A172 (cell line): ENCODE data around the gene BLACAT1. TPM values are rescaled to one million over a fixed set of nuclear protein-coding genes. Genes with fewer than 3 reads are reported as not detected.

Source experiments
- DNase-seq: peaks from one replicate; pipeline ENCODE4 v3.0.0-alpha.2; 2015; ENCODE audit warnings: low spot score
- total RNA-seq: library from RNA; depleted of rRNA; stranded (reverse); fragments of >200 nt; shearing (Covaris generic); gene quantifications from 2 replicates; pipeline ENCODE4 v1.2.3, GENCODE V29; 2014; rRNA removed

The BLACAT1 gene
- total RNA-seq = 0.28 and 1.4 TPM in 2 replicates

DNA sequence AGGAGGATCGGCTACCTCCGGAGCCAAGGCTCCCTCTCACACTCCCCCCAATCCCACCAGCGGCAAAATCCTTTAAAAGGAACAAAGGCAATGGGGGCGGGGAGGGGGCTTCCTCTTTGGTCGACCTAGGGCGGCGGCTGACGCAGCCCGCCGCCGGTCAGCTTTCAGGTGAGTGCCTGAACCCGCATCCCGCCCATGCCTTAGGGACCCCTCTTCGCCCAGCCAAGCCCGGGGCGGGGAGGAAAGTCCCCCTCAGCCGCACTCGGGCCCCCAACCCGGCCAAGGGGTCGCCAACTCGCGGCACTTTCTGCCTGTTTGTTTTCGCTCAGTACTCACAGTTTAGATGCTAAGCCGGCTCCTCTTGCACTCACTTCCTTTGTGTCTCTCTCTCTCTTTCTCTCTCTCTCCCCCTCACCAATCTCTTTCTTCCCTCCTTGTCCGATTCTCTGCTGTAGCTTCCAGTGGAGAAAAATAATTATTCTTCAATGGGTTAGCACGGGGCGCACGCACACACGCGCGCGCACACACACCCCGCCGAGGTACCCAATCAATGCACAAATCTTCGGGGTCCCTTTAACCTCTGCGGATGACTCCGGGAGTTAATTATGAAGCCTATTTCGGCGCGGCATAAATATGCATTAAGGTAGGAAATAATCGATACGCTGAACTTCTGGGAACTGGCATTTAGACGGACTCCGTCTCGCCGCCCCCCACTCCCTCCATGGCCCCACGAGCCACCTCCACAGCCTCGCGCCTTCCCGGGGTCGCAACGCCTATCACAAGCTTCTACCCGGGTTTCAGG is at the start of gene BLACAT1:
TSS of gene BLACAT1 (minus strand) at position 465 of the 802 bp plus-strand sequence.
- DNase-seq = no peak

DNA sequence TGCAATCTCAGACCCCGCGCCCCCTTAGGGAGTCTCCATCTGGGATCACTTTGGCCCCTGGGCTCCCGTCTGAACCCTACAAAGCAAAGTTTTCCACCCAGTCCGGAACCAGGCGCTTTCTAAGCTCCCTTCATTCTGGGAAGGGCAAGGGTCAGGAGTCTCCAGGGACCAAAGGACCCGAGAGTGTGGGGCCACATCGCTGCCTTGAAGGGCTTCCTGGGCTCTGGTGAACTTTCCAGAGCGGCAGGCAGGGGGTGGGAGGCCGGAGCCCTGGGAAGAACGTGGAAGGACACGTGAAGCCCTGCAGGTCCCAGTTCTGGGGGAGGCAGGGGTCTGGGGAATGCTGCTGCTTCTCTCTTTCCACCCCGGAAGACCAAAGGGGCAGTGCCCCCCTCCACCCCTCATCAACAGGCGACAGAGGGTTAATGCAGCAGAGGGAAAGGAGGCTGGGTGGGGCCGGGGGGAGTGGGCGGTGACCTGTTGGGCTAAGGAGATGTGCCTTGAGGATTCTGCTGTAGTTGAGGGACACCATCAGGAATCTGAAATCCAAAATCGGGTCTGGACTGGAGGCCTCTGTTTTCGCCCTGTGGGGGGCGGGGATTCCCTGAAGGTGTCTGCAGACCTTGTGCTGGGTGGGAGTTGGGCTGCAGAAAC is 49.4 kb upstream of the BLACAT1 start:
- no peak for DNase-seq

DNA sequence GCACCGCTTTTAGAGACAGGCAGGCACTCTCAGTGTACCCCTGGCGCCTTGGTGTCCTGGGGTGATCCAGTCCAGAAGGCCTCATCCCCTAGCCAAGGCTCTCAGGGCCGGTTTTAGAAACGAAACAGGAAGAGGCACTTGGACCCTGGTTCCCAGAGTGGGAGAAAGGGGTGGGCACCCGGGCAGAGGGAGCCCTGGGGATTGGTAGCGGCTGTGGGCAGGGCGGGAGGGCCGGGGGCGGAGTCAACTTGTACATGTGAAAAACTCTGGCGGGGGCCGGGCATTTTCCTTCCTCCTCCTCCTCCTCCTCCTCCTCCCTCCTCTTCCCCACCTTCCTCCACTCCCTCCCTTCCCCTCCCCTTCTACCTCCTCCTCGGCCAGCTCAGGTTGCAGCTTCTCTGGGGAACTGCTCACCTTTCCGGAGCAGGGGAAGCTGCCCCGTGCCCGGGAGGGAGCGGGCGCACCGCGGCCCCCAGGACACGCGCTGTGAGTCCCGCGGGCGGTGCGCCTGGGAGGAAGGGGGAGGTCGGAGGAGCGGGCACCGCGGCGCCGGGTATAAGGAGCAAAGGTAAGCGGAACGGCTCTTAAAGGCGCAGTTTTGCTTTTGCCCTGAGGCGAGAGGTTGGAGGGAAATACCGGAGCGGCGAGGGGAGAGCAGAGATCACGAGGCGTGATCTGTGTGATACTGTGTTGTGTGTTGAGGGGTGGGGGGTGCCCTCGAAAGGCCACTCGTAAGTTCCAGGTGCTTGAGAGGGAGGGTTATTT is 48.6 kb upstream of the BLACAT1 start, which contains the start of gene CDK18:
TSS of gene CDK18 (plus strand) at position 359 of the 765 bp plus-strand sequence. CDS start 18,499 bp downstream, outside the sequence.
- DNase-seq = peak; percentile 94

DNA sequence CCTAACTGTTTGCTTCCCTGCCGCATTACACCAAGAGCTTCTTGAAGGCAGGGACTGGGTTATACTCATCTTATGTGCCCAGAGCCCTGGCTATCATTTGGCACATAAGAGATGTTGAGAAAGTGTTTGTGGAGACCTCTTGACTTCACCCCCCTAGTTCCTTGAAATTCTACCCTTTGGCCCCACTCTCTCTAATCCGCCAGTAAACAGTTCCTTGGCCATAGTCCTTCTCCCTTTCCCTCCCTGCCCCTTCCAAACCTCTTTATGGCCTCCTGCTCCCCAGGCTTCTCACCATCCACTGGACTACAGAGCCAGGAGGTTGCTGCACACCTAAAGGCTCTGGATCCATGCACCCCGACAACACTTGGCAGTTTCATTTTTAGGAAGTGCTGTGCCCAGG is 47.1 kb upstream of the BLACAT1 start:
- no peak for DNase-seq

DNA sequence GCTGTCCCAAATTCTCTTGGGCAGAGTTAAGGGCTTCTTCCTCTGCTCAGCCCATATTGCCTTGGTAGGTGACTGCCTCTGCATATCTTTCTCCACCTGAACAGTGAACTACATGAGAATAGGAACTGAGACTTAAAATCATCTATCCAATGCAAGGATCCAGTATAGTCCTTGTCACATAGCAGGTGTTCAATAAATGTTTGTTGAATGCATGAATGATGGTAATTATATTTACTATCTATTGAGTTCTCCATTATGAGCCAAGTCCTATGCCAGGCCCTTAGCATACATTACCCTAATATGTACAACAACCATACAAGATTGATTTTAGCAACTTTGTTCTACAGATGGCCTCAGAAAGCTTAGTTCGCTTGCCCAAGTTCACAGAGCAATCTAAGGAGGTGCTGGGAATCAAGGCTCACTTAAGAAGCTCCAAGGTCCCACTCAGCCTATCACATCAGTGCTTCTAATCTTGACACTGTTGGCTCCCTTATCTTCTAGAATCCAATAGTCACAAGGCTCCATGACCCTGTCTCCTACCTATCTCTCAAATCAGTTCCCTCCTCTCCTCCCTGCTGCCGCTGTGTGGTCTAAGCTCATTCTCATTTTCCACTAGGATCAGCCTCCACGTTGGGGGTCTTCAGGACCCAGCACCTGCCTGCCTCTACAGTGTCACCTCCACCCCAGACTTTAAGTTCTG is 46.4 kb upstream of the BLACAT1 start:
- no peak for DNase-seq

DNA sequence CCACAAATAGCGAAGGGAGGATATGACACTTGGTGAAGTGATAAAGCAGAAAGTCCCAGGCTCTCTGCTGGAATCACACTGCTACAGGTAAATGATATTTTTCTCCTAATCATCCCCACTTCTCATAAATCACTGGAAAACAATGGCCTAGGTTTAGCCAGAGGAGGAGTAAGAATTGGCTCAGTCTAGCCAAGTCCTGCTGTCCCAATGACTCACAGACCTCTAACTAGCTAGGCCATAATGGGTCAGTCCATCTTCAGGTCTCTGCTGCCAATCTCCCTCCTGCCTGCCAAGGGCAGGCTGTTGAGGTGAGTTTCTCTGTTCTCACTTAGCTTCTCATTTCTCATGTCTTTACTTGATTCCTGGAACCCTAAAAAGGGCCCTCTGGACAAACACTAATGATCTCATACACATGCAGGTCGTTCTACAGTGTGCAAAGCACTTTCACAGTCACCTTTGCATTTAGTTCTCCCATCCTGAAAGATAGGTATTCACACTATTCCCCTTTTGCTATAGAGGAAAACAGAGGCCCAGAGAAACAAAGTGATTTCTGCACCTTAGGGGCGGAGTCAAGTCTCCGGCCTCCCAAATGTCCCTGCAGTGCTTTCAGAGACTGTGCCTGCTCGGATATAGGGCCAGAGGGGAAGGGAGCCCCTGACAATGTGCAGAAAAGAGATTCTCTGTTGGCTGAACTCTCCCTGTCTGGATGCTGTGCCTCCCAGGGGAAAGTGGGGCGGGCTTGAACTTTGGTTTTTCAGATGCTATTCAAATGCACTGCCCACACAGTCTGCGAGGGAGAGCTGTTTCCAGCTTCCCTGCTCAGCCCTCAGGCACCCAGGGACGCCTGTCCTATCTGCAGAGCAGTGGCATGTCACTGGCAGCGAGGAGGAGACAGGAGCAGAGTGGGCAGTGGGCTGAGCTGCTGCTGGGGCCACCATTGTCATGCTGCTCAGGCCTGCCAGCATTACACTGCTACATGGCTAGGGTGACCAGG is 44.7 kb upstream of the BLACAT1 start:
- DNase-seq = peak; percentile 92

DNA sequence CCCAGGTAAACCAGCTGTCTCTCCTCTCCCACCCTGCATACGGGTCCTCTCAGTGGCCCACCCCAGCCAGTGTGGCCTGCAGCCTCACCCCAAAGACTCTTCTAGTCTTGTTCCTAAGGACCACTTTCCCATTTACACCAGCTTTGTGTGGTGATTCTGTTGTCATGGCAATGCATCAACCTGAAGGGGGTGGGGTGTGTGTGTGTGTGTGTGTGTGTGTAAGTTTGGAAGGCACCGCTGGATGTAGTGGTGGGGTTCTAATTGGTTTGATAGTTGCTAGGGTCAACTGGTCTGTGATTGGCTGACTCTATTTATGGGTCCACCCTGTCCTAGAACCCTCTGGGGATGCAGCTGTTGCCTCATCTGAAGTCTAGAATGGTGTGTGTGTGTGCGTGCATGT is 43.9 kb upstream of the BLACAT1 start:
- no peak for DNase-seq

DNA sequence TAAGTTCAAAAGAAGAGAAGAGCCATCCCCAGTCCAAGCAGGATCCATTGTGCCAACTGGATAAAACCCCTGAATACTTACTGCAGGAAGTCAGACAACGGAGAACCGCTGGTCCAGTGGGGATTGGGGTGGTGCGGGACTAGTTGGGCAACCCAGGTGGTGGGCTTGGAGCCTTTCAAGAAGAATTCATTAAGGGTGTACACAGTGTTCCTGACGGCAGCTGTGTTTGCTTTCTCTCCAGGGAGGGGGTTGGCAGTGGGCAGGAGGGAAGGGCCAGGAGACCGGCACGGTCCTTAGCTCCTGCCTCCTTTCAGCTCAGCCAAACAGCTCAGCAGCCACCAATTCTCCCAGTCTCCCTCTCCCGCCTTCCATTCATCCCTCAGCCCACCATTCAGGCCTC is 41.5 kb upstream of the BLACAT1 start:
- no peak for DNase-seq

DNA sequence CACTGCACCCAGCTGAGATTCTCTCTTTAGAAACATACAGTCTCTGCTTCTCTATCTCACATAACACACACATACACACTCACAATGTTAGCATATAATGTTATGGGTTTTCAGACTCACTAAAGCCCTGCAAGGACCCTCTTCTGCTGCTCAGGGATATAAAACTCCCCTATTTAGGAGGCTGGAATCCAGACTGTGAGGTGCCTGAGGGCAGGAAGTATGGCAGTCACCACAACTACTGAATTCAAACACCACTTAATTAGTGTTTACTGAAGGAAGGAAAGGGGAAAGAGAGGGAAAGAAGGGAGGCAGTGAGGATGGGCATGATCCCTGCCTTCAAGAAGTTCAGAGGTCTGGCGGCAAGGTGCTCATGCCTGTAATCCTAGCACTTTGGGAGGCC is 40.8 kb upstream of the BLACAT1 start:
- no peak for DNase-seq

DNA sequence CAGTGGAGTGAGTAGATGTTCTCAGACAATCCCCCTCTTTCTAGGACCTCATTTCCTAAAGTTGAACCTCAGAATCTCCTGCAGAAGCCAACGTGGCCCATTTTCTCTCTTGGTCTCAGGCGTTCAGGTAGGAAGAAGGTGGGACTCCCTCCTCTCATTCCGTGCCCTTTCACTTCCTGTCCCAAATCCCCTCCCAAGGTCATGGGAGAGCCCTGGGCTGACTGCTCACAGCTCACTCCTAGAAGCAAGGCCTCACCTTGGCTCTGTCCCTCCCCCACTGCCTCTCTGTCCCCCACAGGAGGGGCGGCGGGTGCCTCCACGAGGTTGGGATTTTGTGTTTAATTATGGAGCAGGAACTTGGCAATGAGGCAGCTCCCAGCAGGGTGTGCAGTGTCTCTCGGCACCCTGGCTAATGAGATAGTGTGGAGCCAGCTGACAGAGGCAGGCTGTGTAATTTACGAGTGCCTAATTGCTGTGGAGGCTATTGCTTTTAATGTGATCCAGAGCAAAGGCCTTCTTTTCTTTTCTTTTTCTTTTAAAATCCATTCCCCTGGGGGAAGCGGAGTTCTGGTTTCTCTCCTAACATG is 39.5 kb upstream of the BLACAT1 start:
- DNase-seq = peak; percentile 81

DNA sequence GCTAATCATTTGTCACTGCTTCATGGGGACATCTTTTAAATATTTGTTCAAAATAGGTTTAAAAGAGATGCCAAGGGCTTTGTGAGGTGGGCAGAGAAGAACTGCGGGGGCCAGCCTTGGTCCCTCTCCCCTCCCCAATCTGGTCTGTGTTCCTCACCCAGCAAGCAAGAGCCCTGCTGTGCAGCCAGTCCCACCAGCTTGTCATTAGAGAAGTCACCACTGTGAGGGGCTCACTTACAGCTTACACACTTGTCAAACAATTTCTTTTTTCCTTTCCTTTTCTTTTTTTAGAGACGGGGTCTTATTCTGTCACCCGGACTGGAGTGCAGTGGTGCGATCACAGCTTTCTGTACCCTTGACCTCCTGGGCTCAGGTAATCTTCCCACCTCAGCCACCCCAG is 38.3 kb upstream of the BLACAT1 start:
- DNase-seq = no peak

DNA sequence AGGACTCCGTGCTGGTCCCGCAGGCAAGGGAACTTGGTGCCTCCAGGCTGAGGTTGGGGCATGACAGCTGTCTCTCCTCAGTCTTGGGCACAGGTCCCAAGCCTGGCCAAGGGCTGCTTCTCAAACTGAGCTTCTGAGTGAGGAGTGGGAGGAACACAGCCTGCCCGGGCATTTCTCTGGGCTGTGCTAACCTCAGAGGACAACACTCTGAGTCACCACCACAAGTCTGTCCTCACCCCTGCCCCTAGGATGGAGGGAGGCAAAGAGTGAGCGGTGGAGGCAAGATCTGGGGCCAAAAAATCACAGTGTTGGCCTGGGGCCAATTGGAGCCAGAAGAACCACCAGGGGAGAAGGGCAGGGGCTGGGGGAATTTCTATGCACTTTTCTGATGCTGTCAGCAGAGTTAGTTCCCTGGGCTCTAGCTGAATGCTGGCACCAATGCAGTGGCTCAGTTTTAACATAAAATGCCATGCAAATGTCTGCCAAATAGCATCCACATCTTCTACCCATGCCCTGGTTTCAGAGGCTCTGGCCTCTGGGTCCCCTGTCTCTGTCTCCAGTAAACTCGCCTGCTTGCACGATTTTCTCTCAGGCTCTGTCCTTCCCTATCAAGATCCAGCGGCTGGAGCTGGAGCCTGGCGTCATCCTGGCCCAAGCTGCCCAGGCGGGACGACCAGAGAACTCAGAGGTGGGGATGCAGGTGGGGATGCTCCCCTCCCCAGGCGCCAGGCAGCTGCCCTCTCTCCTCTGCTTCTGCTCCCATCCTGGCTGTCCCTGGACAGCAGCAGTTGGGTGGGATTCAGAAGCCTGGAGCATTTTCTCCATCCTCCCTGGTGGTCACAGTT is 37.6 kb upstream of the BLACAT1 start:
- peak; percentile 95 for DNase-seq

DNA sequence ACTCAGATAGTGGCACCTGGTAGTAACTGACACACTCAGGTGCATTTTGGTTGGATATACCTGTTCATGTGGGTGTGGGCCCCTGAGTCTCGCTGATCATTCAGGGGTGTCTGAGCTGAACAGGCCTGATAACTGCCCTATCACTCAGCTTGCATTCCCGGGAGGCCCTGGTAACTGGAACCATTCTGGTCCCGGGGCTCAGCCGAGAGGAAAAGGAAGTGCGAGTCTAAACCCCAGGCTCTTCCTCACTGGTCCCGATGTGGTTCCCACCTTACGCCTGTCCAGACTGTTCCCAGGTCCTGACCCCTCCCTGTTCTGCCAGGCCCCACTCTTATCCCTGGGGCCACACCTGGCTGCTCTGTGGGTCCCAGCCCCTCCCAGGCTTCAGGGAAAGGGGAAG is 36.9 kb upstream of the BLACAT1 start:
- no peak for DNase-seq

DNA sequence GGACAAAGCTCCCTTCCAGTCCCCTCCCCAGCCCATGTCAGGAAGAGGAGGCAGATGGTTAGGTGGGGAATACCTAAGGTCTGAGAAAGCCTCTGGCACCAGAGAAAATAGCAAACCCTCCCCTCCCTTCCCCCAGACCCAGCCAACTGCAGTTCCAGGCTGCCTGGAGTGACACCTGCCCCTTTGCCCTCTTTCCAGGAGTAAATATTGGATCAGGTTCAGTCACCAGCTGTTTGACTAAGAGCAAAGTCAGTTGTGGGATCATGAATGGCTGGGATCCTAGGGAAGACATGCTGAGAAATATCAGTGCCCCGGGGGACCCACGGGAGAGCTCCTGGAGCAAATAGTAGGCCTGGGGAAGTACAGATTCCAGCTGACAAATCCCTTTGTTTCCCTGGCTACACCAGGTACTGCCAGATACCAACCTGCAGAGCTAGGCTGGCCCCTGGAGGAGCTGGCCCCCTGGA is 36.4 kb upstream of the BLACAT1 start:
- DNase-seq = peak; percentile 72

DNA sequence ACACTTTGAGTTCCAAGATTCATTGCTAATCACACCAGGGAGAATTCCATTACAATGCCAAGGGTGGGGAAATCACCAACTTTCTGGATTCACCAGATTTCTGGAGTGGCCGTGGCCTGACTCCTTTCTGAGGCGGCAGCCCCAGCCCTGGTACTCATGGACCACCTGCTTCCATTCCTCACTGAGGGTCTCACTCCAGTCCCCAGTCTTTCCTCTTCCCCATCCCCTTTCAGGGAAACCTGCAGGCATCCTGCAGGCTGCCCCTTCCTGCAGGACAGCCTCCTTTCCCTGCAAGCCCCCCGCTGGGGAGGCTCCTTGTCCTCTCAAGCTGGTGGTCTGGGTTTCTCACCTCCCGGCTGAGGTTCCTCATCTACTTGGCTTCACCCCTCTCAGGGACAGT is 35.9 kb upstream of the BLACAT1 start:
- no peak for DNase-seq

DNA sequence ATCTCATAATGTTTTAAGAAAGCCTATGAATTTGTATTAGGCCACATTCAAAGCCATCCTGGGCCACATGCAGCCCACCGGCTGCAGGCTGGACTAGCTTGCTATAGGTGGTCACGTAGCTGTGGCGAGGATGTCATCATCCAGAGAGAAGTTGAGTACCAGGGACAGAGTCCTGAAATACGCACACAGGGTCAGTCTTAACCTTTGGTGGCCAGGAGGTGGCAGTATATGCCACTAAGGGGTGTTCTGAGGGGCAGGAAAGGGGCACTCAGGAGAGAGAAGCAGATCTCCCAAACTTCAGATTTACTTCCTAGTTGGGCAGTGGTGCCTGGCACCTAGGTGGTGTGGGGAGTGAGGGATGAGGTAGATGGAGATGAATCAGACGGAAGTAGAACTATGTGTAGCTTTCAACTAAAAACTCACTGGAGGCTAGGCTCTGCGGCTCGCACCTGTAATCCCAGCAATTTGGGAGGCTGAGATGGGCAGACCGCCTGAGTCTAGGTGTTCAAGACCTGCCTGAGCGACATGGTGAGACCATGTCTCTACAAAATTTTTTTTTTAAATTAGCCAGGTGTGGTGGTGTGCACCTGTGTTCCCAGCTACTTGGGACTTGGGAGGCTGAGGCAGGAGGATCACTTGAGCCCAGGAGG is 32.4 kb upstream of the BLACAT1 start:
- DNase-seq = peak; percentile 76

DNA sequence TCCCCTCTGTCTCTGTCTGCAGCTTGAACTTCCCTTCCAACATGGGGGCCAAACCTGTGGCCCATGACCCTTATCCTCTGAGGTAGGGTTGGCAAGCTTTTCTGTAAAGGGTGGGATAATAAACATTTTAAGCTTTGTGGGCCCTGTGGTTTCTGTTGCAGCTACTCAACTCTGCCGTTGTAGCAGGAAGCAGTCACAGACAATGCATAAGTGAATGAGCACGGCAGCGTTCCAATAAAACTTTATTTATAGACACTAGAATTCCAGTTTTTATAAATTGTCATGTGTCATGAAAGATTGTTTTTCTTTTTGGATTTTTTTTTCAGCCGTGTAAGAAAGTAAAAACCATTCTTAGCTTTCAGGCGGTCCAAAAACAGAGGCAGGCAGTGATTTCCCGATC is 30.4 kb upstream of the BLACAT1 start:
- no peak for DNase-seq
